Activated naive CD8-positive, alpha-beta T cell treated with anti-CD3 and anti-CD28 coated beads, Interleukin-2, amount 50 U/mL, for 24 hours (primary cell): ENCODE measurements around the gene AP3S2.
"Not testable (repeated sequence)": the region's sequence is repeated elsewhere in the genome, so short reads cannot be mapped to it uniquely, and the experiment has no call there.

Experiments
- ATAC-seq: fragments of 150-1000 bp; cut with Tn5 transposase; one replicate; pipeline ENCODE4 v1.10.0; 2021
- DNase-seq: peaks from one replicate; pipeline ENCODE4 v3.0.0; 2021
- H3K27ac Mint-ChIP-seq: one replicate; pipeline ENCODE4 v1.8.0; 2021; ENCODE audit warnings: mild to moderate bottlenecking, mixed read lengths
- H3K27me3 Mint-ChIP-seq: one replicate; pipeline ENCODE4 v1.8.0; 2021; ENCODE audit warnings: mixed read lengths
- H3K36me3 Mint-ChIP-seq: one replicate; pipeline ENCODE4 v1.8.0; 2021; ENCODE audit warnings: low read depth, mixed read lengths
- H3K4me1 Mint-ChIP-seq: one replicate; pipeline ENCODE4 v1.8.0; 2021; ENCODE audit warnings: mixed read lengths
- H3K4me3 Mint-ChIP-seq: one replicate; pipeline ENCODE4 v1.8.0; 2021; ENCODE audit warnings: mild to moderate bottlenecking, moderate library complexity, mixed read lengths
- H3K9me3 Mint-ChIP-seq: one replicate; pipeline ENCODE4 v1.8.0; 2021; ENCODE audit warnings: mixed read lengths

The AP3S2 gene

DNA sequence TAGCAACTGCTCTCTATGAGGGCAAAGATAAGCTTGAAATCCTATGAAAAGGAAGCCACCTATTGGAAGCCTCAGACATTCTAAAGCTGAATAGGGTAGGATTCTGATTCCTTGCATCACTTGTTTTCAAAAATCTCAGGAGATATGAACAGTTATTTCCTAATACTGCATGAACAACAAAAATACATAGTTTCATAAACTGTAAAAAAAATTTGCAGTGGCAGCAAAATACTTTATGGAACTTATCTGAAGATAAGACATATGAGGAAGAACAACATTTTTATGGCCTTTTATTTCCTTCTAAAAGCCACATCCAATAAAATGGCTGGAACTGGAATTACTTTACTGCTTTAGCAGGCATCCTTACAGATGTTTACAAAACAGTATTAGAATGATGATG, 29.9 kb downstream of the AP3S2 start:
- DNase-seq = no peak
- Mint-ChIP-seq H3K27me3 (no peaks in the 10 kb centered on the region), H3K9me3 (no peaks in the 10 kb centered on the region), H3K4me3 (no peak overlapping the region), H3K36me3 (peaks cover 6% of the 10 kb centered on the region), H3K4me1 (peaks cover 3% of the 10 kb centered on the region), H3K27ac (no peak overlapping the region)
- ATAC-seq = no peak

- Mint-ChIP-seq H3K36me3 (peaks cover 9% of the 10 kb centered on the region), H3K4me1 (peaks cover 3% of the 10 kb centered on the region), H3K27ac (no peak overlapping the region), H3K9me3 (no peaks in the 10 kb centered on the region), H3K27me3 (no peaks in the 10 kb centered on the region), H3K4me3 (no peak overlapping the region)
- no peak for DNase-seq
- no peak for ATAC-seq
Measured at GRCh38 chr15:89860891-89861290, 32.9 kb downstream of the AP3S2 start.

- no peaks in the 10 kb centered on the region for H3K27me3 Mint-ChIP-seq
- peaks cover 3% of the 10 kb centered on the region for H3K4me1 Mint-ChIP-seq
- H3K27ac Mint-ChIP-seq = no peak overlapping the region
- H3K36me3 Mint-ChIP-seq = peaks cover 8% of the 10 kb centered on the region
- no peak overlapping the region for H3K4me3 Mint-ChIP-seq
- no peaks in the 10 kb centered on the region for H3K9me3 Mint-ChIP-seq
- no peak for ATAC-seq
- no peak for DNase-seq
Measured at GRCh38 chr15:89860431-89860830, 33.4 kb downstream of the AP3S2 start.

DNA sequence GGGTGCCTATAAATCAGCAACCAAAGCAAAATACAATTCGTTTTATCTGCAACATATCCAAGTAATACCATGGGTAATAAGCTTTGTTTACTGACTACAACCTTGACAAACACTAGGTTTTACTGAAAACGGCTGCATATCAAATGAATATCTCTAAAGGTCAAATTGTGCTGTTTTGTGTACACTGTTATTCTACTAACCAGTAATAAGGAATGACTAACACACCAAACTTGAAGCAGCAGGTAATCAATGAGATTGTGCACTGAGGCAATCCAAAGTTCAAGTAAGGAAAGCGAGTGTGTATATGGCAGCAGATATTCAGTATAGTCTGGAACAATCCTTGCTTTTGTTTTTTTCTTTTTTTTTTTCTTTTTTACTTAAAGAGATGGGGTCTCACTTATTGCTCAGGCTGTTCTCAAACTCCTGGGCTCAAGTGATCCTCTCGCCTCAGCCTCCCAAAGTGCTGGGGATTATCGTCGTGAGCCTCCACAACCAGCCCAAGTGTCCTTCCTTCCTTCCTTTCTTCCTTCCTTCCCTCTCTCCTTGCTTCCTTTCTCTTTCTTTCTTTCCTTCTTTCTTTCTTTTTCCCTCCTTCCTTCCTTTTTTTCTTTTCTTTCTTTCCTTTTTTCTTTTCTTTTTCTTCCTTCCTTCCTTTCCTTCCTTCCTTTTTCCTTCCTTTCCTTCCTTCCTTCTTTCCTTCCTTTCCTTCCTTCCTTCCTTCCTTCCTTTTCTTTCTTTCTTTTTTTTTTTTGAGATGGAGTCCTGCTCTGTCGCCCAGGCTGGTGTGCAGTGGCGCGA, 34.9 kb downstream of the AP3S2 start:
- H3K9me3 Mint-ChIP-seq = no peaks in the 10 kb centered on the region
- ATAC-seq = no peak
- no peak overlapping the region for H3K27ac Mint-ChIP-seq
- DNase-seq = no peak
- peaks cover 6% of the 10 kb centered on the region for H3K36me3 Mint-ChIP-seq
- no peaks in the 10 kb centered on the region for H3K27me3 Mint-ChIP-seq
- H3K4me1 Mint-ChIP-seq = peaks cover 3% of the 10 kb centered on the region
- H3K4me3 Mint-ChIP-seq = no peak overlapping the region

DNA sequence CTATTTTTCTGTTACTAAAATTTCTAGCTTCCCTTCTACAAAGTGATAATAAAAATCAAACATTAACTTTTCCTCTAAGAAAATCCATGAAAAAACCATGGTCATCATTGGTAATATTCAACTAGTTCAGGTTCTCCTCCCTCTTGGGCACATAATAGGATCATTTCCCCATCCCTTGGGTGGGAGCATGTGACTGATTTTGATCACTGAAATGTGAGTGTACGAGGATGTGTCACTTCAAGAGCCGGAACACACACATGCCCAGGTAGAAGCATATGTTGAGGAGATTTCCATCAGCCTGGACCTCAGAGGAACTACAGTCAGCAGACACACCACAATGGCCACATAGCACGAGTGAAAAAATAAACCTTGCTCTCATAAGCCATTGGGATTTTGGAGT, 36.1 kb downstream of the AP3S2 start:
- Mint-ChIP-seq H3K9me3 (no peaks in the 10 kb centered on the region), H3K4me3 (no peak overlapping the region), H3K27ac (no peak overlapping the region), H3K36me3 (peaks cover 12% of the 10 kb centered on the region), H3K4me1 (peaks cover 3% of the 10 kb centered on the region), H3K27me3 (no peaks in the 10 kb centered on the region)
- ATAC-seq (no peak), DNase-seq (no peak)

- no peak overlapping the region for H3K27ac Mint-ChIP-seq
- ATAC-seq (no peak), DNase-seq (no peak)
- peaks cover 12% of the 10 kb centered on the region for H3K36me3 Mint-ChIP-seq
- H3K4me3 Mint-ChIP-seq = no peak overlapping the region
- H3K9me3 Mint-ChIP-seq = no peaks in the 10 kb centered on the region
- no peaks in the 10 kb centered on the region for H3K27me3 Mint-ChIP-seq
- peaks cover 5% of the 10 kb centered on the region for H3K4me1 Mint-ChIP-seq
Measured at GRCh38 chr15:89855948-89856347, 37.8 kb downstream of the AP3S2 start.

DNA sequence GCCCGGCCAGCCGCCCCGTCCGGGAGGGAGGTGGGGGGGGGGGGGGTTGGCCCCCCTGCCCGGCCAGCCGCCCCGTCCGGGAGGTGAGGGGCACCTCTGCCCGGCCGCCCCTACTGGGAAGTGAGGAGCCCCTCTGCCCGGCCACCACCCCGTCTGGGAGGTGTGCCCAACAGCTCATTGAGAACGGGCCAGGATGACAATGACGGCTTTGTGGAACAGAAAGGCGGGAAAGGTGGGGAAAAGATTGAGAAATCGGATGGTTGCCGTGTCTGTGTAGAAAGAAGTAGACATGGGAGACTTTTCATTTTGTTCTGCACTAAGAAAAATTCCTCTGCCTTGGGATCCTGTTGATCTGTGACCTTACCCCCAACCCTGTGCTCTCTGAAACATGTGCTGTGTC, 38.9 kb downstream of the AP3S2 start:
- not testable (repeated sequence) for DNase-seq, ATAC-seq, H3K4me1 Mint-ChIP-seq, H3K9me3 Mint-ChIP-seq, H3K4me3 Mint-ChIP-seq, H3K27ac Mint-ChIP-seq, H3K27me3 Mint-ChIP-seq
- H3K36me3 Mint-ChIP-seq = peaks cover 14% of the 10 kb centered on the region

GRCh38 chr15:89852342-89852995, 41.3 kb downstream of the AP3S2 start:
- no peak for DNase-seq
- no peak for ATAC-seq
- H3K36me3 Mint-ChIP-seq = peaks cover 14% of the 10 kb centered on the region
- H3K4me1 Mint-ChIP-seq = peaks cover 9% of the 10 kb centered on the region
- H3K27me3 Mint-ChIP-seq = no peaks in the 10 kb centered on the region
- no peak overlapping the region for H3K4me3 Mint-ChIP-seq
- H3K27ac Mint-ChIP-seq = no peak overlapping the region
- no peaks in the 10 kb centered on the region for H3K9me3 Mint-ChIP-seq

- DNase-seq (no peak), ATAC-seq (no peak)
- Mint-ChIP-seq H3K27ac (no peak overlapping the region), H3K36me3 (peaks cover 13% of the 10 kb centered on the region), H3K4me1 (peaks cover 9% of the 10 kb centered on the region), H3K27me3 (no peaks in the 10 kb centered on the region), H3K4me3 (no peak overlapping the region), H3K9me3 (no peaks in the 10 kb centered on the region)
Measured at GRCh38 chr15:89851673-89852341, 42.0 kb downstream of the AP3S2 start.

- Mint-ChIP-seq H3K27ac (no peak overlapping the region), H3K9me3 (no peaks in the 10 kb centered on the region), H3K4me3 (no peak overlapping the region), H3K36me3 (peaks cover 13% of the 10 kb centered on the region), H3K27me3 (no peaks in the 10 kb centered on the region), H3K4me1 (peaks cover 18% of the 10 kb centered on the region)
- no peak for ATAC-seq
- DNase-seq = no peak
Measured at GRCh38 chr15:89848970-89849292, 44.9 kb downstream of the AP3S2 start.

DNA sequence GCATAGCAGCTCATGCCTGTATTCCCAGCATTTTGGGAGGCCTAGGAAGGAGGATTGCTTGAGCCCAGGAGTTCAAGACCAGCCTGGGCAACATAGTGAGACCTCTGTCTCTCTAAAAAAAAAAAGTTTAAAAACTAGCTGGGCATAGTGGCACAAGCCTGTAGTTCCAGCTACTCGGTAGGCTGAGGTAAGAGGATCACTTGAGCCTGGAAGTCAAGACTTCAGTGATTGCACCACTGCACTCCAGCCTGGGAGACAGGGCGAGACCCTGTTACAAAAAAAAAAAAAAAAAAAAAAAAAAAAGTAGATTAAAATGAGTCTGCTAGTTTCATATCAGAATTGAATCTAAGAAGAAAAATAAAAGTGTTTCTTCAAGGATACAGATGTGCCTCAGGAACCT, 46.7 kb downstream of the AP3S2 start:
- Mint-ChIP-seq H3K27ac (no peak overlapping the region), H3K36me3 (peaks cover 10% of the 10 kb centered on the region), H3K9me3 (no peaks in the 10 kb centered on the region), H3K4me3 (no peak overlapping the region), H3K27me3 (no peaks in the 10 kb centered on the region), H3K4me1 (peaks cover 20% of the 10 kb centered on the region)
- no peak for DNase-seq
- no peak for ATAC-seq

- Mint-ChIP-seq H3K4me1 (peaks cover 21% of the 10 kb centered on the region), H3K27ac (no peak overlapping the region), H3K27me3 (no peaks in the 10 kb centered on the region), H3K9me3 (no peaks in the 10 kb centered on the region), H3K36me3 (peaks cover 10% of the 10 kb centered on the region), H3K4me3 (no peak overlapping the region)
- DNase-seq = no peak
- no peak for ATAC-seq
Measured at GRCh38 chr15:89845305-89845893, 48.4 kb downstream of the AP3S2 start.

DNA sequence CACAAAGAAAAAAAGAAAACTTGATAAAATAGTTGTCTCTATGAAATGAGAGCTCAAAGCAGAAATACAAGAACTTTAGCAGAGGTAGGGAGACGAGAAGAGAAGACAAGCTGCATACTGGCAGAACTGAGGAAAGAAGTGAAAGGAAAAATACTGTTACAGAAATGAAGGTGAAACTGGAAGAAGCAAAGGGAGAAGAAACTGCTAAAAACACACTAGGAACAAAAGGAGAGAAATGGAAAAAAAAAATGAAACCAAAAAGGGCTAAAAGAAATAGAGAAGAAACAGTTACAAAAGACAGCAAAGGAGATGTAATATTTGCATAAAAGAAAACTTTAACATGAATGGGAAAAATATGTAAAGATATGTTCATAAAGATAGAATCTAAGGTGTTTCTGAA, 51.8 kb downstream of the AP3S2 start:
- Mint-ChIP-seq H3K36me3 (peaks cover 6% of the 10 kb centered on the region), H3K27me3 (no peaks in the 10 kb centered on the region), H3K4me3 (no peak overlapping the region), H3K27ac (no peak overlapping the region), H3K4me1 (peaks cover 19% of the 10 kb centered on the region), H3K9me3 (no peaks in the 10 kb centered on the region)
- ATAC-seq (no peak), DNase-seq (no peak)

- H3K4me3 Mint-ChIP-seq = no peak overlapping the region
- H3K36me3 Mint-ChIP-seq = peaks cover 6% of the 10 kb centered on the region
- no peaks in the 10 kb centered on the region for H3K27me3 Mint-ChIP-seq
- DNase-seq (no peak), ATAC-seq (no peak)
- H3K27ac Mint-ChIP-seq = no peak overlapping the region
- peaks cover 19% of the 10 kb centered on the region for H3K4me1 Mint-ChIP-seq
- H3K9me3 Mint-ChIP-seq = no peaks in the 10 kb centered on the region
Measured at GRCh38 chr15:89841306-89841705, 52.5 kb downstream of the AP3S2 start.
